Measurements from ENCODE around the gene RBM34.
"Not testable (repeated sequence)": the region's sequence is repeated elsewhere in the genome, so short reads cannot be mapped to it uniquely, and the experiment has no call there.

The RBM34 gene

DNA sequence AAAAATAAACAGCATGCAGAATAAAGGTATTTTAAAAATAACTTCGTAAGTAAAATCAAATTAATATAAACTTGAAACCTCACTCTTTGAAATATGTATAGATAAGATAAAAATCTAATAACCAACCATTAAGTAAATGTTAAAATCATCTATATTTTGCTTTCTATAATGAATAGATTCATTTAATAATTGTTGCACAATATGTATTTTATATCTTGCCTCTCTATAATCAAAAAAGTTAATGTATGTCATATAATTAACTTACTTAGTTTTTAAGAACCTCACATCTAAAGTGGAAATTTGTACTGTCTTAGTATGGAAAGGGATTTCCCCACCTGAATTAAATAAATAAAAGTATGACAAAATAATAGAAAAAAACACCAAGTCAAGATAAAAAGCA lies 42.4 kb upstream of the RBM34 start:
- no peak for DNase-seq (ENCODE audit: extremely low spot score)
- POLR2A ChIA-PET, result no interaction called here
- TF ChIP-seq ZNF384 (IDR thresholded peaks at IDR 0.05), result no peak
- no peak for TF ChIP-seq SUZ12 (IDR thresholded peaks at IDR 0.05)
- CTCF ChIA-PET, result no interaction called here

DNA sequence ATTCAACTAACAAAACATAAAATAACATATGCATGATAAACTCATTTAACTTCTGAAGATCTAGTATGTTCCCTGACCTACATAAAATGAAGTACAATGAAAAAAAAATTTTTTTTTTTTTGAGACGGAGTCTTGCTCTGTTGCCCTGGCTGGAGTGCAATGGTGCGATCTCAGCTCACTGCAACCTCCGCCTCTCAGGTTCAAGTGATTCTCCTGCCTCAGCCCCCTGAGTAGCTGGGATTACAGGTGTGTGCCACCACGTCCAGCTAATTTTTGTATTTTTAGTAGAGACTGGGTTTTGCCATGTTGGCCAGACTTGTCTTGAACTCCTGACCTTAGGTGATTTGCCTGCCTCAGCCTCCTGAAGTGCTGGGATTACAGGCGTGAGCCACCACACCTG lies 41.4 kb upstream of the RBM34 start:
- DNase-seq (ENCODE audit: extremely low spot score); CTCF ChIA-PET; POLR2A ChIA-PET: not testable (repeated sequence)

DNA sequence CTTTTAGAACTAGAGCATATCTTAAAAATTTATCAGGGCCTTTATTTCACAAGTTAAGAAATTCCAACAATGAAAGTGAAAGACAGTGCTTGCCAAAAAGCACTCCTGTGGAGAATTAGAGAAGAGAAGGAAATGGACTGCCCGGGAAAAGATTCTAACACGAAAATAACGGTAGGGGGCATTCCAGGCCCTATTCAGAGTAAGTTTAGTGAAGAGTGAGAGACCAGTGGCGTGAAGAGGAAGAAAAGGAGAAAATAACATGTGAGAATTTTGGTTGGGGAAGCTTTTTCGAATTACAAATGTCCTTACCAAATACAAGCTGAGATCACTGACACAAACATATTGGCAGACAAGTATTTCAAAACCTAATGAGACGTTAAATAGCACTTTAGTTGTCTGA lies 38.4 kb upstream of the RBM34 start:
- TF ChIP-seq LEF1 (IDR thresholded peaks at IDR 0.05; ENCODE audit: borderline replicate concordance), result no peak
- TF ChIP-seq ARNT (IDR thresholded peaks at IDR 0.05), result no peak
- TF ChIP-seq SUZ12 (IDR thresholded peaks at IDR 0.05), result no peak
- no peak for TF ChIP-seq FOXA1 (IDR thresholded peaks at IDR 0.05)
- no peak for TF ChIP-seq ELF4 (IDR thresholded peaks at IDR 0.05)
- no peak for TF ChIP-seq CTBP1 (IDR thresholded peaks at IDR 0.05; ENCODE audit: borderline replicate concordance)
- ChIA-PET POLR2A (no interaction called here), CTCF (interaction anchor here (1.0 to 4.3 kb wide), 2 partner anchors 217 to 222 kb away, joined by 3 to 24 read pairs; no protein-coding TSS in a partner anchor)
- peak; percentile 63 for DNase-seq (ENCODE audit: extremely low spot score)

DNA sequence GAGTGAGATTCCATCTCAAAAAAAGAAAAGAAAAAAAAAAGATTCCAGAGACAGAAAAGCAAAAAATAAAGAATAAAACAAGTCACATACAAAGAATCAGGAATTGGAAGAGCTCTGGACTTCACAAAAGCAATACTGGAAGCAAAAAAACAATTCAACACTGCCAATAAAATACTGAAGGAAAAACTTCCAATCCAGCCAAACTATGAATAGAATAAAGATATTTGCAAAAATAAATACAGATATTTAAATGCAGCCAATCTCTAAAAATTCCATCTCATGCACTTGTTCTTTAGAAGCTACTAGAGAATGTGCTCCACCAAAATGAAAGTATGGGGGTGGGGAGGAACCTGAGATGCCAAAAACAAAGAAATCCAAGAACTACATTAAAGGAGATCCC lies 29.4 kb upstream of the RBM34 start:
- POLR2A ChIA-PET, result interaction anchor here (0.6 to 0.8 kb wide), 3 partner anchors 30 to 314 kb away, joined by 3 to 4 read pairs (median 3); partner anchors contain the start of gene TBCE
- CTCF ChIA-PET, result no interaction called here
- DNase-seq (ENCODE audit: extremely low spot score), result no peak
- no peak for TF ChIP-seq TARDBP (IDR thresholded peaks at IDR 0.05)
- no peak for TF ChIP-seq SP1 (IDR thresholded peaks at IDR 0.05)
- no peak for TF ChIP-seq BHLHE40 (IDR thresholded peaks at IDR 0.05; ENCODE audit: borderline replicate concordance)
- no peak for TF ChIP-seq ARNT (IDR thresholded peaks at IDR 0.05)
- no peak for TF ChIP-seq FOXM1 (IDR thresholded peaks at IDR 0.05; ENCODE audit: borderline replicate concordance)
- no peak for TF ChIP-seq NFRKB (IDR thresholded peaks at IDR 0.05)
- TF ChIP-seq, protein P1, sequence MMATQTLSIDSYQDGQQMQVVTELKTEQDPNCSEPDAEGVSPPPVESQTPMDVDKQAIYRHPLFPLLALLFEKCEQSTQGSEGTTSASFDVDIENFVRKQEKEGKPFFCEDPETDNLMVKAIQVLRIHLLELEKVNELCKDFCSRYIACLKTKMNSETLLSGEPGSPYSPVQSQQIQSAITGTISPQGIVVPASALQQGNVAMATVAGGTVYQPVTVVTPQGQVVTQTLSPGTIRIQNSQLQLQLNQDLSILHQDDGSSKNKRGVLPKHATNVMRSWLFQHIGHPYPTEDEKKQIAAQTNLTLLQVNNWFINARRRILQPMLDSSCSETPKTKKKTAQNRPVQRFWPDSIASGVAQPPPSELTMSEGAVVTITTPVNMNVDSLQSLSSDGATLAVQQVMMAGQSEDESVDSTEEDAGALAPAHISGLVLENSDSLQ (IDR thresholded peaks at IDR 0.05), result no peak
- TF ChIP-seq ELF4 (IDR thresholded peaks at IDR 0.05), result no peak
- TF ChIP-seq ZNF384 (IDR thresholded peaks at IDR 0.05), result no peak
- TF ChIP-seq L3MBTL2 (conservative IDR thresholded peaks at IDR 0.05), result no peak

DNA sequence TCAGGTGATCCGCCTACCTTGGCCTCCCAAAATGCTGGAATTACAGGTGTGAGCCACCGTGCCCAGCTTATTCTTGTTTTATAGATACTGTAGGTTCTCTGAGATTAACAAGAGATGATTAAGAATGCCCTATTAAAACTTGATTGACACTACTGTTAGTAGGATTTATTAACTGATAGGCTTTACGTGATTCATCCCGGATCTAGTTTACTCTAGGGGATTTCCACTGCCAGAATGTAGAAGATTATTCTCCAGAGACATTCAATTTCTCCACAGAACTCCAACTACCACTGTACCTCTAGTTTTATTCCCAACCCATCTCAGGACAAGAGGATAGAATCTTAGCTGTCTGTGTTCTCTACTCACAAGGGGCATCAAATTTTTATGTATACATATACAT lies 26.3 kb upstream of the RBM34 start:
- ChIA-PET CTCF (no interaction called here), POLR2A (no interaction called here)
- no peak for DNase-seq (ENCODE audit: extremely low spot score)
- TF ChIP-seq FOXK2 (IDR thresholded peaks at IDR 0.05), result no peak
- TF ChIP-seq, protein P1 (IDR thresholded peaks at IDR 0.05), result no peak
- TF ChIP-seq LEF1 (IDR thresholded peaks at IDR 0.05; ENCODE audit: borderline replicate concordance), result no peak
- TF ChIP-seq FOXA1 (IDR thresholded peaks at IDR 0.05), result no peak
- no peak for TF ChIP-seq HDGF (IDR thresholded peaks at IDR 0.05; ENCODE audit: borderline replicate concordance)
- TF ChIP-seq CTBP1 (IDR thresholded peaks at IDR 0.05; ENCODE audit: borderline replicate concordance), result no peak
- no peak for TF ChIP-seq ARNT (IDR thresholded peaks at IDR 0.05)
- TF ChIP-seq SUZ12 (IDR thresholded peaks at IDR 0.05), result no peak
- no peak for TF ChIP-seq FOXM1 (IDR thresholded peaks at IDR 0.05; ENCODE audit: borderline replicate concordance)
- TF ChIP-seq ZNF384 (IDR thresholded peaks at IDR 0.05), result no peak
- no peak for TF ChIP-seq L3MBTL2 (conservative IDR thresholded peaks at IDR 0.05)
- no peak for TF ChIP-seq NFRKB (IDR thresholded peaks at IDR 0.05)
- no peak for TF ChIP-seq SP1 (IDR thresholded peaks at IDR 0.05)
- no peak for TF ChIP-seq BHLHE40 (IDR thresholded peaks at IDR 0.05; ENCODE audit: borderline replicate concordance)
- TF ChIP-seq ELF4 (IDR thresholded peaks at IDR 0.05), result no peak
- TF ChIP-seq TARDBP (IDR thresholded peaks at IDR 0.05), result no peak

DNA sequence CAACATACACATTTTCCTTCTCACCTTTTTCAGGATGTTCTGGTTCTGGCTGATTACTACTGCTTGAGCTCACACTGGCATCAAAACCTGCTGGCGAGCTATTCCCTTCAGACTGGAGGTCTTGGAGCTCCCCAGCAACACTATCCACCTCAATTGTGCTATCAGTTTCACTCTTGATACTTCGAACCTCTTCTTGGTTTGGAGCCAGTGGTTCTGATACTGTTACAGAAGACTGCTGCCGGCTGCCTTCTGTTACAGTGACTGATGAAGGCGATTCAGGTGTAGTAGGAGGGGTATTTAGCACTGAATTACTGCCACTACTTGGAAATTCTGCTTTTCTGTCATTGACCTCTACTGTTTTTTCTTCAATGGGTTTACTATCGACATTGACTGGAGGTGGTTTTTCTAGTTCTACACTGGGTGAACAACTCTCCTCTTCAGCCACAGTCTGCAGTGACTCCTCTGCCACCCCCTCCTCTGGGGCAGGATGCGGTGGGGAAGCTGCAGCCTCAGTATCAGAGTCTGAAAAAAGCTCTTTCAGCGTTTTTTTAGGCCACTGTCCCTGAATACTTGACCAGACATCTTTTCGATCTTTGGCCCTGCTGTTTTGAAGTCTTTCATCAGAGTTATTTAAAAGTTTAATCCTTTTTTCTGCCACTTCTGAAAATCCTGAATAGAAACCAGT lies 20.7 kb upstream of the RBM34 start:
- ChIA-PET POLR2A (no interaction called here), CTCF (interaction anchor here (0.6 kb wide), 2 partner anchors 15 to 295 kb away, joined by 3 to 4 read pairs; no protein-coding TSS in a partner anchor)
- TF ChIP-seq SP1 (IDR thresholded peaks at IDR 0.05) (no peak), BHLHE40 (IDR thresholded peaks at IDR 0.05; ENCODE audit: borderline replicate concordance) (no peak), FOXK2 (IDR thresholded peaks at IDR 0.05) (no peak), ARNT (IDR thresholded peaks at IDR 0.05) (no peak), SUZ12 (IDR thresholded peaks at IDR 0.05) (no peak), ZNF384 (IDR thresholded peaks at IDR 0.05) (no peak), CTBP1 (IDR thresholded peaks at IDR 0.05; ENCODE audit: borderline replicate concordance) (no peak), FOXM1 (IDR thresholded peaks at IDR 0.05; ENCODE audit: borderline replicate concordance) (no peak), L3MBTL2 (conservative IDR thresholded peaks at IDR 0.05) (no peak)
- TF ChIP-seq, protein P1 (IDR thresholded peaks at IDR 0.05), result no peak
- no peak for DNase-seq (ENCODE audit: extremely low spot score)

DNA sequence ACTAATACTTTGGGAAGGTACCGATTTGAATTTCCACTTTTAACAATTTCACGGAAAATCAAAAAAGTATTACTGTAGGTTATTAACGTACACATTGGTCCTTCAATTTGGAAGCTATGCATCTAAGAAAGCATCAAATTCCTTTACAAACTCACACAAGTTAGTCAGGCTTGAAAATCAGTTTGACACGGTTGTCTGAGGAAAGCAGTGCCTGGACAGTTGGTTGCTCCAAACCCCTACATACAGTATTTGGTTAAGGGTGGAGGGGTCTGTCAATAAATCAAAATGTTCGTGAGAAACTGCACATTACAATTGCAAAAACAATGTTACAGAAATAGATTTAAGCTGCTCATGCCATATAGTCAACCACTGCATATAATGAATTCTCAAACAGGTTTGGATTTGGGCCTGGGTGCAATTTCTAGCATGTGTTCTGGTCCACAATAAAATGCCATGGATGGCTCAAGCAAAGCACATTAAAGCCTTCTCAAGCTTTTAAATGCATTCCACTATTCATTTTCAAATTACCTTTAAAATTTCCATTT lies 19.9 kb upstream of the RBM34 start:
- no peak for DNase-seq (ENCODE audit: extremely low spot score)
- ChIA-PET POLR2A (no interaction called here), CTCF (interaction anchor here (0.6 kb wide), 2 partner anchors 16 to 296 kb away, joined by 3 to 4 read pairs; no protein-coding TSS in a partner anchor)
- TF ChIP-seq ELF4 (IDR thresholded peaks at IDR 0.05) (no peak), SP1 (IDR thresholded peaks at IDR 0.05) (no peak), SUZ12 (IDR thresholded peaks at IDR 0.05) (no peak)
